ENCODE measurements around the gene PCBP3.

DNA sequence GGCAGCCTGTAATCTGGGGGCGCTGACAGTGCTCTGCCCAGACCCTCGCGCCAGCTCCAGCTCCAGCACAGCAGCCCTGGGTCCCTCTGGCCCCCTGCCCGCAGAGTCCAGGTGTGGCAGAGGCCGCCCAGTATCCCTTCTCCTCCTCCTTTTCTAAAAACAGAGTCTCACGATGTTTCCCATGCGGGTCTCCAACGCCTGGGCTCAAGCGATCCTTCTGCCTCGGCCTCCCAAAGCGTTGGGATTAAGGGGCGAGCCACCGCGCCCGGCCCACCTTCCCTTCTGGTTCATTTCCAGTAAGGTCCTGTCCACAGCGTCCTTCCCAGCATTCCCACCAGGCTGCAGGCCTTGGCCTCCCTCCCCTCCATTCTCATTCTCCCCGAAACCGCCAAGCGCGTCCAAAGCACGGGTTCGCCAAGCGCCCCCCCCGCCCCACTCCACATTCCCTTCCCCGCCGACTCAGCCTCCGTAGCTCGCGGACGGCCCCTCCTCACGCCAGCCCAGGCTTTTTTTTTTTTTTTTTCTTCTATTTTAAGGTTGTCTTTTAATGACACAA is 2.0 kb upstream of the PCBP3 start:
- TF ChIP-seq, protein P1, sequence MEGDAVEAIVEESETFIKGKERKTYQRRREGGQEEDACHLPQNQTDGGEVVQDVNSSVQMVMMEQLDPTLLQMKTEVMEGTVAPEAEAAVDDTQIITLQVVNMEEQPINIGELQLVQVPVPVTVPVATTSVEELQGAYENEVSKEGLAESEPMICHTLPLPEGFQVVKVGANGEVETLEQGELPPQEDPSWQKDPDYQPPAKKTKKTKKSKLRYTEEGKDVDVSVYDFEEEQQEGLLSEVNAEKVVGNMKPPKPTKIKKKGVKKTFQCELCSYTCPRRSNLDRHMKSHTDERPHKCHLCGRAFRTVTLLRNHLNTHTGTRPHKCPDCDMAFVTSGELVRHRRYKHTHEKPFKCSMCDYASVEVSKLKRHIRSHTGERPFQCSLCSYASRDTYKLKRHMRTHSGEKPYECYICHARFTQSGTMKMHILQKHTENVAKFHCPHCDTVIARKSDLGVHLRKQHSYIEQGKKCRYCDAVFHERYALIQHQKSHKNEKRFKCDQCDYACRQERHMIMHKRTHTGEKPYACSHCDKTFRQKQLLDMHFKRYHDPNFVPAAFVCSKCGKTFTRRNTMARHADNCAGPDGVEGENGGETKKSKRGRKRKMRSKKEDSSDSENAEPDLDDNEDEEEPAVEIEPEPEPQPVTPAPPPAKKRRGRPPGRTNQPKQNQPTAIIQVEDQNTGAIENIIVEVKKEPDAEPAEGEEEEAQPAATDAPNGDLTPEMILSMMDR (IDR thresholded peaks at IDR 0.05; ENCODE audit: low read depth, low read length, missing input control) = no peak
- no peak for TF ChIP-seq EGR1 (IDR thresholded peaks at IDR 0.05; ENCODE audit: low read depth in 2 of 2)
